Mammary epithelial cell (primary cell): ENCODE data around the gene CDK19.

Experiments
- EZH2 ChIP-seq: IDR thresholded peaks from 2 replicates; pipeline ENCODE4 v1.6.1; 2012; ENCODE audit warnings: low read length, inconsistent platforms, borderline replicate concordance
- TF ChIP-seq, protein P1 (sequence below), 2 donors: IDR thresholded peaks in 1 of 2; conservative IDR thresholded peaks in 1 of 2; 2 replicates each; pipeline ENCODE4 v1.5.1; 2011 to 2012; ENCODE audit warnings: inconsistent platforms in 2 of 2, low read length in 2 of 2, mild to moderate bottlenecking in 2 of 2, control low read depth in 1 of 2, low read depth in 1 of 2; ENCODE audit not compliant: insufficient read depth in 1 of 2; ENCODE audit errors: extremely low read depth in 1 of 2

GRCh38 chr6:110776413-110776812 is 38.9 kb downstream of the CDK19 start:
- TF ChIP-seq, protein P1, sequence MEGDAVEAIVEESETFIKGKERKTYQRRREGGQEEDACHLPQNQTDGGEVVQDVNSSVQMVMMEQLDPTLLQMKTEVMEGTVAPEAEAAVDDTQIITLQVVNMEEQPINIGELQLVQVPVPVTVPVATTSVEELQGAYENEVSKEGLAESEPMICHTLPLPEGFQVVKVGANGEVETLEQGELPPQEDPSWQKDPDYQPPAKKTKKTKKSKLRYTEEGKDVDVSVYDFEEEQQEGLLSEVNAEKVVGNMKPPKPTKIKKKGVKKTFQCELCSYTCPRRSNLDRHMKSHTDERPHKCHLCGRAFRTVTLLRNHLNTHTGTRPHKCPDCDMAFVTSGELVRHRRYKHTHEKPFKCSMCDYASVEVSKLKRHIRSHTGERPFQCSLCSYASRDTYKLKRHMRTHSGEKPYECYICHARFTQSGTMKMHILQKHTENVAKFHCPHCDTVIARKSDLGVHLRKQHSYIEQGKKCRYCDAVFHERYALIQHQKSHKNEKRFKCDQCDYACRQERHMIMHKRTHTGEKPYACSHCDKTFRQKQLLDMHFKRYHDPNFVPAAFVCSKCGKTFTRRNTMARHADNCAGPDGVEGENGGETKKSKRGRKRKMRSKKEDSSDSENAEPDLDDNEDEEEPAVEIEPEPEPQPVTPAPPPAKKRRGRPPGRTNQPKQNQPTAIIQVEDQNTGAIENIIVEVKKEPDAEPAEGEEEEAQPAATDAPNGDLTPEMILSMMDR (conservative IDR thresholded peaks at IDR 0.05 in 1 of 2, IDR thresholded peaks at IDR 0.05 in 1 of 2; ENCODE audit: extremely low read depth in 1 of 2, insufficient read depth in 1 of 2, low read depth in 1 of 2, low read length in 2 of 2) = no peak
- TF ChIP-seq EZH2 = no peak
